Loucy (cell line): ENCODE measurements around the gene FKBP14.

Experiments used
- H2AFZ ChIP-seq: fragments of 200-600 bp; sonication (generic); 2 replicates; pipeline ENCODE4 v1.6.0; 2016; ENCODE audit warnings: antibody characterized with exemption, mild to moderate bottlenecking, low read length, moderate library complexity
- H3F3A ChIP-seq: fragments of 200-600 bp; 2 replicates; pipeline ENCODE4 v1.6.0; 2016; ENCODE audit warnings: antibody characterized with exemption, low read depth, mild to moderate bottlenecking
- H3K27me3 ChIP-seq: fragments of 200-600 bp; sonication (generic); 2 replicates; pipeline ENCODE4 v1.6.1; 2014; ENCODE audit warnings: low read length, mild to moderate bottlenecking; ENCODE audit not compliant: insufficient read depth, poor library complexity, severe bottlenecking
- H3K36me3 ChIP-seq: fragments of 200-600 bp; sonication (generic); 2 replicates; pipeline ENCODE4 v1.6.1; 2016; ENCODE audit warnings: low read length; ENCODE audit not compliant: insufficient read depth
- H3K4me1 ChIP-seq: fragments of 200-600 bp; sonication (generic); 2 replicates; pipeline ENCODE4 v1.5.1; 2014; ENCODE audit warnings: low read length, mild to moderate bottlenecking; ENCODE audit not compliant: insufficient read depth, poor library complexity, severe bottlenecking
- H3K4me2 ChIP-seq: fragments of 200-600 bp; sonication (generic); 2 replicates; pipeline ENCODE4 v1.6.0; 2014; ENCODE audit warnings: antibody characterized with exemption, low read length, low read depth, mild to moderate bottlenecking; ENCODE audit not compliant: poor library complexity, severe bottlenecking
- H3K4me3 ChIP-seq: fragments of 200-600 bp; sonication (generic); 2 replicates; pipeline ENCODE4 v1.5.1; 2014; ENCODE audit warnings: low read length, mild to moderate bottlenecking, mixed read lengths; ENCODE audit not compliant: poor library complexity, severe bottlenecking
- H3K79me2 ChIP-seq: fragments of 200-600 bp; sonication (generic); 2 replicates; pipeline ENCODE4 v1.6.1; 2014; ENCODE audit warnings: low read length; ENCODE audit not compliant: insufficient read depth
- H3K9ac ChIP-seq: fragments of 200-600 bp; sonication (generic); 2 replicates; pipeline ENCODE4 v1.6.0; 2014; ENCODE audit warnings: mild to moderate bottlenecking, low read depth, low read length, moderate library complexity; ENCODE audit not compliant: poor library complexity, severe bottlenecking
- H3K9me2 ChIP-seq: fragments of 200-600 bp; sonication (generic); replicated peaks from 2 replicates; pipeline ENCODE4 v1.6.1; 2016; ENCODE audit warnings: low read depth, low read length, mixed read lengths
- H3K9me3 ChIP-seq: fragments of 200-600 bp; sonication (generic); 2 replicates; pipeline ENCODE4 v1.6.1; 2014; ENCODE audit warnings: mild to moderate bottlenecking, antibody characterized with exemption, low read length, low read depth; ENCODE audit not compliant: insufficient read depth
- H4K20me1 ChIP-seq: fragments of 200-600 bp; sonication (generic); 2 replicates; pipeline ENCODE4 v1.6.0; 2014; ENCODE audit warnings: antibody characterized with exemption, low read length, mild to moderate bottlenecking; ENCODE audit not compliant: insufficient read depth, poor library complexity, severe bottlenecking
- EZH2phosphoT487 ChIP-seq: fragments of 200-600 bp; IDR thresholded peaks from 2 replicates; pipeline ENCODE4 v1.6.1; 2018; ENCODE audit warnings: antibody characterized with exemption, mild to moderate bottlenecking, moderate library complexity, borderline replicate concordance
- TF ChIP-seq, protein P1 (sequence below): fragments of 200-600 bp; sonication (generic); conservative IDR thresholded peaks from 2 replicates; pipeline ENCODE4 v1.5.1; 2014; ENCODE audit warnings: mild to moderate bottlenecking, antibody characterized with exemption, low read length

FKBP14 gene

GRCh38 chr7:30066687-30067086 lies 40.2 kb upstream of the FKBP14 start:
- Histone ChIP-seq H3K4me3 (no peak overlapping the region), H2AFZ (no peak overlapping the region), H3F3A (no peaks in the 10 kb centered on the region), H3K27me3 (no peaks in the 10 kb centered on the region), H3K9ac (no peak overlapping the region), H3K4me2 (no peak overlapping the region), H4K20me1 (no peaks in the 10 kb centered on the region), H3K79me2 (no peaks in the 10 kb centered on the region), H3K9me3 (no peaks in the 10 kb centered on the region), H3K9me2 (no peaks in the 10 kb centered on the region), H3K4me1 (peaks cover 7% of the 10 kb centered on the region), H3K36me3 (peaks cover 30% of the 10 kb centered on the region; the same call in 1 of the 2 replicates)
- TF ChIP-seq EZH2phosphoT487, result no peak
- TF ChIP-seq, protein P1, sequence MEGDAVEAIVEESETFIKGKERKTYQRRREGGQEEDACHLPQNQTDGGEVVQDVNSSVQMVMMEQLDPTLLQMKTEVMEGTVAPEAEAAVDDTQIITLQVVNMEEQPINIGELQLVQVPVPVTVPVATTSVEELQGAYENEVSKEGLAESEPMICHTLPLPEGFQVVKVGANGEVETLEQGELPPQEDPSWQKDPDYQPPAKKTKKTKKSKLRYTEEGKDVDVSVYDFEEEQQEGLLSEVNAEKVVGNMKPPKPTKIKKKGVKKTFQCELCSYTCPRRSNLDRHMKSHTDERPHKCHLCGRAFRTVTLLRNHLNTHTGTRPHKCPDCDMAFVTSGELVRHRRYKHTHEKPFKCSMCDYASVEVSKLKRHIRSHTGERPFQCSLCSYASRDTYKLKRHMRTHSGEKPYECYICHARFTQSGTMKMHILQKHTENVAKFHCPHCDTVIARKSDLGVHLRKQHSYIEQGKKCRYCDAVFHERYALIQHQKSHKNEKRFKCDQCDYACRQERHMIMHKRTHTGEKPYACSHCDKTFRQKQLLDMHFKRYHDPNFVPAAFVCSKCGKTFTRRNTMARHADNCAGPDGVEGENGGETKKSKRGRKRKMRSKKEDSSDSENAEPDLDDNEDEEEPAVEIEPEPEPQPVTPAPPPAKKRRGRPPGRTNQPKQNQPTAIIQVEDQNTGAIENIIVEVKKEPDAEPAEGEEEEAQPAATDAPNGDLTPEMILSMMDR, result no peak

- Histone ChIP-seq H4K20me1 (no peaks in the 10 kb centered on the region), H3K4me2 (no peak overlapping the region), H2AFZ (no peak overlapping the region), H3F3A (no peaks in the 10 kb centered on the region), H3K27me3 (no peaks in the 10 kb centered on the region), H3K9me3 (no peaks in the 10 kb centered on the region), H3K9ac (no peak overlapping the region), H3K4me3 (no peak overlapping the region), H3K79me2 (no peaks in the 10 kb centered on the region), H3K36me3 (peaks cover 32% of the 10 kb centered on the region; the same call in 1 of the 2 replicates), H3K9me2 (no peaks in the 10 kb centered on the region), H3K4me1 (peaks cover 7% of the 10 kb centered on the region)
- TF ChIP-seq, protein P1, result no peak
- TF ChIP-seq EZH2phosphoT487, result no peak
Measured at GRCh38 chr7:30065746-30066145, 39.2 kb upstream of the FKBP14 start.

DNA sequence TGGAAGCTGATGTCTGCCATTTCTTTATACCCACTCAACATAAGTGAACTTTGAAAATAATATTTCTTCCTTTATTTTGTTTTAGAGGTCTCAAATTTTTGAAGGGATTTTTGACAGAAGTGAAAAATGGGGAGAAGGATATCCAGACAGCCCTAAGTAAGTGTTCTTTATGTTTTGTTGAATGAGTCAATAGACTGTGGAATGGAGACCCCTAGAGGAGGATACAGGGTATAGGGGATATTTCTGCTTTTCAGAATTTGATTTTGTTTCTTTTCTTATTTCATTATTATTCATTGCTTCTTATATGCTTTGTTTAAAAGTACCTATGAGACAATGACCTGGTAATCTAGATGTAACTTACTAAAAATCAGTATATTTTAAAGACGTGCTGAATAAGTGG lies 36.1 kb upstream of the FKBP14 start:
- H3K9me2 ChIP-seq, result no peaks in the 10 kb centered on the region
- peaks cover 49% of the 10 kb centered on the region; the same call in 1 of the 2 replicates for H3K36me3 ChIP-seq
- H3K79me2 ChIP-seq, result no peaks in the 10 kb centered on the region
- H3K9me3 ChIP-seq, result no peaks in the 10 kb centered on the region
- no peak overlapping the region for H3K4me3 ChIP-seq
- H2AFZ ChIP-seq, result no peak overlapping the region
- TF ChIP-seq, protein P1, result peak; percentile 85
- TF ChIP-seq EZH2phosphoT487, result no peak
- H3K9ac ChIP-seq, result no peak overlapping the region
- no peak overlapping the region for H3K4me2 ChIP-seq
- no peaks in the 10 kb centered on the region for H4K20me1 ChIP-seq
- no peaks in the 10 kb centered on the region for H3F3A ChIP-seq
- H3K4me1 ChIP-seq, result no peaks in the 10 kb centered on the region
- no peaks in the 10 kb centered on the region for H3K27me3 ChIP-seq
